ENCODE results near the gene MRPL53.
"Not testable (repeated sequence)": the region's sequence is repeated elsewhere in the genome, so short reads cannot be mapped to it uniquely, and the experiment has no call there.

MRPL53 gene

DNA sequence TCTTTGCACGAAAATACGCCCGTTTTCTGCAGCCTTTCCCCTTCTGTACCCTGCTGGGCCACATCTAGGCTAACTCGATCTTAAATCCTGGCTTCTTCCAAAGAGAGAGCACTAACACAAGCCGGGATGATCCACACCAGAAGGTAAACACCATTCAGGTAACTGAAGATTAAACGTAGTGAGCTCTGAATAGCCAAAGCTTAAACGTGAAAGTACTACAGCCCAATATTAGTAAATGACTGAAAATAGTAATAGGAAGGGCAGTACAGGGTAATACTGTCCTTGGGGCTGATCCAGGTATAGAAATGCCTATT lies 422 bp upstream of the MRPL53 start:
- peak overlapping the region; percentile 12; the same call in 1 of the 2 replicates for H2AFZ ChIP-seq (ENCODE audit: low read depth, low read length)
- peak overlapping the region; percentile 80 for H3K4me2 ChIP-seq (ENCODE audit: low read length)
- peak overlapping the region; percentile 81 for H3K9ac ChIP-seq (ENCODE audit: low read length)
- H4K20me1 ChIP-seq (ENCODE audit: insufficient read depth, low read length), result no peaks in the 10 kb centered on the region
- H3K36me3 ChIP-seq (replicated peaks; ENCODE audit: low read depth, low read length), result peaks cover 20% of the 10 kb centered on the region
- no peaks in the 10 kb centered on the region for H3K9me3 ChIP-seq (ENCODE audit: insufficient read depth, low read length)
- no peaks in the 10 kb centered on the region for H3K27me3 ChIP-seq (ENCODE audit: low read depth, low read length)
- H3K79me2 ChIP-seq (ENCODE audit: low read length), result peaks cover 10% of the 10 kb centered on the region
- peak overlapping the region; percentile 84 for H3K27ac ChIP-seq (ENCODE audit: low read length)
- no peak for TF ChIP-seq EZH2phosphoT487 (IDR thresholded peaks at IDR 0.05; ENCODE audit: low read depth)
- TF ChIP-seq, protein P1, sequence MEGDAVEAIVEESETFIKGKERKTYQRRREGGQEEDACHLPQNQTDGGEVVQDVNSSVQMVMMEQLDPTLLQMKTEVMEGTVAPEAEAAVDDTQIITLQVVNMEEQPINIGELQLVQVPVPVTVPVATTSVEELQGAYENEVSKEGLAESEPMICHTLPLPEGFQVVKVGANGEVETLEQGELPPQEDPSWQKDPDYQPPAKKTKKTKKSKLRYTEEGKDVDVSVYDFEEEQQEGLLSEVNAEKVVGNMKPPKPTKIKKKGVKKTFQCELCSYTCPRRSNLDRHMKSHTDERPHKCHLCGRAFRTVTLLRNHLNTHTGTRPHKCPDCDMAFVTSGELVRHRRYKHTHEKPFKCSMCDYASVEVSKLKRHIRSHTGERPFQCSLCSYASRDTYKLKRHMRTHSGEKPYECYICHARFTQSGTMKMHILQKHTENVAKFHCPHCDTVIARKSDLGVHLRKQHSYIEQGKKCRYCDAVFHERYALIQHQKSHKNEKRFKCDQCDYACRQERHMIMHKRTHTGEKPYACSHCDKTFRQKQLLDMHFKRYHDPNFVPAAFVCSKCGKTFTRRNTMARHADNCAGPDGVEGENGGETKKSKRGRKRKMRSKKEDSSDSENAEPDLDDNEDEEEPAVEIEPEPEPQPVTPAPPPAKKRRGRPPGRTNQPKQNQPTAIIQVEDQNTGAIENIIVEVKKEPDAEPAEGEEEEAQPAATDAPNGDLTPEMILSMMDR (IDR thresholded peaks at IDR 0.05; ENCODE audit: low read depth, low read length), result no peak
- peaks cover 11% of the 10 kb centered on the region for H3K4me1 ChIP-seq (ENCODE audit: low read length)
- peak overlapping the region; percentile 81 for H3K4me3 ChIP-seq (ENCODE audit: low read length)

- no peaks in the 10 kb centered on the region for H3K9me3 ChIP-seq (ENCODE audit: insufficient read depth, low read length)
- H3K27me3 ChIP-seq (ENCODE audit: low read depth, low read length), result no peaks in the 10 kb centered on the region
- H3K4me3 ChIP-seq (ENCODE audit: low read length), result peak overlapping the region; percentile 81
- H3K79me2 ChIP-seq (ENCODE audit: low read length), result peaks cover 10% of the 10 kb centered on the region
- H3K4me2 ChIP-seq (ENCODE audit: low read length), result peak overlapping the region; percentile 80
- peaks cover 16% of the 10 kb centered on the region for H3K36me3 ChIP-seq (replicated peaks; ENCODE audit: low read depth, low read length)
- TF ChIP-seq, protein P1 (IDR thresholded peaks at IDR 0.05; ENCODE audit: low read depth, low read length), result no peak
- no peak for TF ChIP-seq EZH2phosphoT487 (IDR thresholded peaks at IDR 0.05; ENCODE audit: low read depth)
- H2AFZ ChIP-seq (ENCODE audit: low read depth, low read length), result no peak overlapping the region; the same call in 1 of the 2 replicates
- peak overlapping the region; percentile 84 for H3K27ac ChIP-seq (ENCODE audit: low read length)
- H3K4me1 ChIP-seq (ENCODE audit: low read length), result peaks cover 11% of the 10 kb centered on the region
- peak overlapping the region; percentile 81 for H3K9ac ChIP-seq (ENCODE audit: low read length)
- H4K20me1 ChIP-seq (ENCODE audit: insufficient read depth, low read length), result no peaks in the 10 kb centered on the region
These were observed 981 bp downstream of the MRPL53 start for GRCh38 chr2:74471332-74472065.

- not testable (repeated sequence) for H3K4me2 ChIP-seq (ENCODE audit: low read length); H3K9ac ChIP-seq (ENCODE audit: low read length); H3K9me3 ChIP-seq (ENCODE audit: insufficient read depth, low read length); H4K20me1 ChIP-seq (ENCODE audit: insufficient read depth, low read length); H3K27ac ChIP-seq (ENCODE audit: low read length); H2AFZ ChIP-seq (ENCODE audit: low read depth, low read length); H3K27me3 ChIP-seq (ENCODE audit: low read depth, low read length); H3K4me3 ChIP-seq (ENCODE audit: low read length)
- Histone ChIP-seq H3K79me2 (ENCODE audit: low read length) (peaks cover 14% of the 10 kb centered on the region), H3K4me1 (ENCODE audit: low read length) (peaks cover 15% of the 10 kb centered on the region), H3K36me3 (replicated peaks; ENCODE audit: low read depth, low read length) (peaks cover 16% of the 10 kb centered on the region)
These were observed 1.7 kb downstream of the MRPL53 start for GRCh38 chr2:74470742-74471141.

DNA sequence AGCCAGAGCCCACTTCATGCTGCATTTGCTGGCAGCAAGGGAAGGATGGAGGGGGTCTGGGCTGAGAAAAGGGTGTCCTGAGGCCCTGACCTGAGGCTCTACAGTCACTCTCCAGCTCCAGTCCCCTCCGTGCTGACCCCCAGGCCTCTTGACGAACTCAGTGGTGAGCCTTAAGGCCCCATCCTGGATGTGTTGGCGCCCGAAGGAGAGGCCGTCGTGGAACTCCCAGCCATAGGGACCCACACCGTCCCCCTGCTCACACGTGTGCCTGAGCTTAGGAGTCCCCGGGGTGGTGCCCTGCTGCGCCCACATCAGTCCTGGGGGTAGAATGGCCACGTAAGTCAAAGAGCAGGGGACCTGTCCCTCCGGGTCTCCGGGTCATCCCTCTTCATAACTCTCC lies 8.1 kb downstream of the MRPL53 start:
- TF ChIP-seq EZH2phosphoT487 (IDR thresholded peaks at IDR 0.05; ENCODE audit: low read depth), result no peak
- TF ChIP-seq, protein P1 (IDR thresholded peaks at IDR 0.05; ENCODE audit: low read depth, low read length), result no peak
- H3K9ac ChIP-seq (ENCODE audit: low read length), result peak overlapping the region; percentile 85
- H3K9me3 ChIP-seq (ENCODE audit: insufficient read depth, low read length), result no peaks in the 10 kb centered on the region
- no peaks in the 10 kb centered on the region for H3K27me3 ChIP-seq (ENCODE audit: low read depth, low read length)
- peak overlapping the region; percentile 51 for H3K27ac ChIP-seq (ENCODE audit: low read length)
- H2AFZ ChIP-seq (ENCODE audit: low read depth, low read length), result no peak overlapping the region
- H3K79me2 ChIP-seq (ENCODE audit: low read length), result peaks cover 26% of the 10 kb centered on the region
- peaks cover 24% of the 10 kb centered on the region for H3K36me3 ChIP-seq (replicated peaks; ENCODE audit: low read depth, low read length)
- H3K4me2 ChIP-seq (ENCODE audit: low read length), result peak overlapping the region; percentile 79
- peaks cover 12% of the 10 kb centered on the region for H3K4me1 ChIP-seq (ENCODE audit: low read length)
- no peaks in the 10 kb centered on the region for H4K20me1 ChIP-seq (ENCODE audit: insufficient read depth, low read length)
- H3K4me3 ChIP-seq (ENCODE audit: low read length), result peak overlapping the region; percentile 90
